Sigmoid colon (tissue), 4 donors: ENCODE results near the gene BACE2.

Source experiments
- CTCF ChIP-seq, 4 experiments: fragments of 450-650 bp in 3 of 4; fragments of 200-600 bp in 1 of 4; IDR thresholded peaks; one replicate each; pipeline ENCODE4 v1.5.1; 2016 to 2019; ENCODE audit warnings: antibody characterized with exemption in 4 of 4, mild to moderate bottlenecking in 3 of 4, moderate library complexity in 2 of 4
- EP300 ChIP-seq, 4 donors: sonication (generic); formaldehyde crosslinking; IDR thresholded peaks; one replicate each; pipeline ENCODE4 v1.6.1; 2017; ENCODE audit warnings: antibody characterized with exemption in 4 of 4
- POLR2A ChIP-seq, 2 donors: fragments of 450-650 bp; IDR thresholded peaks; one replicate each; pipeline ENCODE4 v1.6.1; 2016; ENCODE audit warnings: antibody characterized with exemption in 2 of 2, mild to moderate bottlenecking in 2 of 2, moderate library complexity in 2 of 2

GRCh38 chr21:41256771-41257702 lies 89.1 kb downstream of the BACE2 start:
- TF ChIP-seq CTCF (IDR thresholded peaks at IDR 0.05) = no peak
- no peak for TF ChIP-seq POLR2A (IDR thresholded peaks at IDR 0.05)
- no peak for TF ChIP-seq EP300 (IDR thresholded peaks at IDR 0.05)
